ENCODE results near the gene RTCB. TPM values are rescaled to one million over a fixed set of nuclear protein-coding genes. Genes with fewer than 3 reads are reported as not detected.

RTCB gene
- 44.5 TPM for total RNA-seq

DNA sequence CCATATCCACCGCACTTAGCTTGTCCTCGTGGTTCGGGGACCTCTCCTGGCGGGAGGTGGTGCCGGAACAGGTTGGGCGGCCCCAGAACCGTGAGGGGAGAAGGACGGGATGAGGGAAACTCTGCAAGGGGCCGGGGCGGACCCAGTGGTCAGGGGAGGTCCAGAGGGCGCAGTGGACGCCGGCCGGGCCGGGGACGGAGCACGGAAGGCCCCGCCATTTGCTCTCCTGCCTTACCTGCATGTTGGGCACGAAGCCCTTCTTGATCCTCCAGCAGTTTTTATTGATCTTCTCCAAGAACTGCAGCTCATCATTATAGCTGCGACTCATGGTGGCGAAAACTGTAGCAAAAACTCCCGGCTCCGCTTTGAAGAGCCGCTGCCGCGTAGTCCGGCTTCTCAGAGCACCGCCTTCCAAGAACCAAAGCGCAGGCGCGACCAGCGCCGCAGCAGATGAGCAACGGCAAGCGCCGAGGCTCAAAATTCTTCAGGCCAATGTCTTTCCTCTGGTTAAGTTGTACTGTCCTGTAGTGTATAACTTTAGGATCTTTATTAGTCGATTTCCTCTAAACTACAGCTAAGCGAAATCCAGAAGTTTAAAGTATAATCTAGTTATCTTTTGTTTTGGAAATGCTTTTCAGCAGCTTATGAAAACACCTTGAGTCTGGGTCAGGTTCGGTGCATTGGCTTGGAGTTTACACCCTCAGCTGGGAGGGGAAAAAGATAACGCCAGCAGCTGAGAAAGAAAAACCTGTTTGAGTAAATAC, at the start of gene RTCB:
RTCB (minus strand) TSS at position 419 of the 764 bp plus-strand sequence; CDS start at position 328, 91 bp downstream.
- ATAC-seq, result peak; percentile 88
- DNase-seq (ENCODE audit: low spot score), result peak; percentile 94

DNA sequence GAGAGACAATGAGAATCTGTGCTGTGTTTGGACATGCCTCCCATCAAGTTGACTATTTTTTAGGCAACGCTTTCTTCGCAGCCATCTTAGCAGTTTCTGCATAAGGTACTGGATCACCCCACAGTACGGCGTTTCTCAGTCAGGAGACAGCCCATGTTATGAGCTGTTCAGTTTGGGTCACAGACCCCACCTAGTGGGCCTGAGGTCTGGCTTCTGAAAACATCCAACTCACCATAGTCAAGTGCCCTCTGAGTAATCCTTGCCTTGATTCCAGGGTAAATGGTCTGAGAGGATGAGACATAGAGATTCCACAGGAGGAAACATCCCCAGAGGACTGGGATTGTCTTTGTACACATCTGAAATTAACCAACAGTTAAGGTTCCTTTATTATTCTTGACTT, 45.0 kb upstream of the RTCB start:
- no peak for ATAC-seq
- DNase-seq (ENCODE audit: low spot score), result no peak

- ATAC-seq, result no peak
These were observed 36.9 kb upstream of the RTCB start for GRCh38 chr22:32448980-32449379.

DNA sequence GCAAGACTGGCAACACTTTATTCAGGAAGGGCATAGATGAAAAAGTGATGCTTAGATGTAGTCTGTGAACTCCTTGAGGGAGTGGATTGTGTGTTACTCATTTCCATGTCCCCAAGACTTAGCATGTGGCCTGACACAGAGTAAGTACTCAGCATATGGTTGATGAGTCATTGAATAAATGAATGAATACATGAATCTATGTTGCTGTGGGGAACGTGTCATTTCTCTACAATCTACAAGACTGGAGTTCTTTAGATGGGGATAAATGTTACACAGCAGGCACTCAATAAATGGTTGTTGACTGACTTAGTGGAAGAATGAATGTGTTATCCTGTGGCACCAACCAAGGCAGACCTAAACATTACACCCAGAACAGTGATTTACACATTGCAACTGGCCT, 34.3 kb upstream of the RTCB start:
- ATAC-seq, result no peak

More at GRCh38 chr22:32448980-32449379, 36.9 kb upstream of the RTCB start:
- DNase-seq (ENCODE audit: low spot score), result no peak

DNA sequence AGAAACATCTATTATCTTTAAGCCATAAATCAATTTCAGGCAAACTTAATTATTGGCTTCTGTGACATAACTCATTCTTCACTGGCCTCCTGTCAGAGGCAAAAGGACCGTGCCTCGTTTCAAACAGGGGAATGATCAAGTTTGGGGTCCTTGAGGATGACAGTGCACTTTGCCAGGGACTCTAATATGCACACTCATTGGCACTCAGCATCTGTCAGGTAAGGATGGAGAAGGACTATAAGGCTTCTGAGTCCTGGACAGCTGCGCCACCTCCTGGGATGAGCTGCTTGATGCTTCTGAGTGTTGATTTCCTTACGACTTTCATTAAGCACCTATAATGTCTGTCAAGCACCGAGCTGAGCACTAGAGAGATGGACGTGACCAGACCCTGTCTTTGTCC, 32.0 kb upstream of the RTCB start:
- no peak for DNase-seq (ENCODE audit: low spot score)
- peak; percentile 76 for ATAC-seq

More for the DNA sequence above, 34.3 kb upstream of the RTCB start:
- no peak for DNase-seq (ENCODE audit: low spot score)

- DNase-seq (ENCODE audit: low spot score), result no peak
- ATAC-seq, result no peak
These were observed 18.3 kb upstream of the RTCB start for GRCh38 chr22:32430352-32430751.

GRCh38 chr22:32426881-32427280, 14.8 kb upstream of the RTCB start:
- no peak for DNase-seq (ENCODE audit: low spot score)
- ATAC-seq, result peak; percentile 64

- ATAC-seq (no peak), DNase-seq (ENCODE audit: low spot score) (no peak)
These were observed 11.6 kb upstream of the RTCB start for GRCh38 chr22:32423664-32424063.

DNA sequence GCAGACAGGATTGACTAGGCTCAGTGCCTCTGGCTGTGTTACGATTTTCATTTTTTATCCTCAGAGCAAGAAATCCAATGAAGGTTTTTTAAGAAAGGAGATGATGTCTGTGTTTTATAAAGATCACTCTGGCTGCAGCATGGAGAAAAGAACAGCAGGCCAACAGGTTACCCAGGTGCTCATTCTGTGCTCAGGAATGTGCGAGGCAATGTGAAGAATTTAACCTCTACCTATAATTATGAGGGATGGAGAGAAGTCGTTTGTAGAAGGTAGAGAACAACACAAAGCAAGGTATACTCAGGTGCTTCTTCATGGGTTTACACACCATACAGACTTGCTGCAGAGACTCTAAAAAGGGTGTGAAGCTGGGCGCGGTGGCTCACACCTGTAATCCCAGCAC, 10.0 kb upstream of the RTCB start:
- ATAC-seq (no peak), DNase-seq (ENCODE audit: low spot score) (no peak)

DNA sequence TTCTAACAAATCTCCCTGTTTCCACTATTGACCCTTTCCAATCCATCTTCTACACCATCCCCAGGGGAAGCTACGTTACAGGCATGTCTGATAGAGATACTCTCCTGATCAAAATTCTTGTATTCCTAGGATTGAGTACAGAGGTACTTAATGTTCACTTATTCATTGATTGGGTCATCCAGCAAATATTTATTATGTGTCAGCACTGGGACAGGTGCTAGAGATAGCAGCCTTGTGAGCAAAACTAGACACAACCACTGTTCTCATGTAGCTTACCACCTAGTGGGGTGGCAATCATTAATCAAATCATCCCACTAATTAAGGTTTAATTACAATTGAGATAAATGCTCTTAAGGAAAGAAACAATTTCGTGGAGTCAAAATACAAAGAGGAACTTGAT, 9.4 kb upstream of the RTCB start:
- no peak for DNase-seq (ENCODE audit: low spot score)
- ATAC-seq, result peak; percentile 69

GRCh38 chr22:32417906-32418305, 5.9 kb upstream of the RTCB start:
- ATAC-seq (no peak), DNase-seq (ENCODE audit: low spot score) (no peak)

GRCh38 chr22:32416556-32417085, 4.6 kb upstream of the RTCB start:
- ATAC-seq (no peak), DNase-seq (ENCODE audit: low spot score) (no peak)

DNA sequence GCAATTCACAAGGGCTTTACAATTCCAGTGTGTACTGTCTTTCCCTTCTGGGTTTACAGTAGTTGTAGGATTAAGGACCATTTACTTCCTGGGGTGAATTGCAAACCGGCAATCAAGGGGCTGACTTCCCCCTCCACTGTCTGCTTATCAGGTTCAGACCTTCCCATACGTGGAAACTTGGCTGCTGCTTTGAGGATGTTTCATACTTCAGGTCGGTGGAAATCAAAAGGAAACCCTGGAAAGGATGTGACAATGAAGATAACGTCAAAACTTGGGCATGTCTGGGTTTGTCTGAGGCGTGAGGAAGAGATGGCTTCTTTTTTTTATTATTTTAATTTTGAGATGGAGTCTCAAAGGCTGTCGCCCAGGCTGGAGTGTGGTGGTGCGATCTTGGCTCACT, 2.1 kb upstream of the RTCB start:
- ATAC-seq (no peak), DNase-seq (ENCODE audit: low spot score) (no peak)

GRCh38 chr22:32413719-32414118, 1.7 kb upstream of the RTCB start:
- ATAC-seq, result peak; percentile 43
- no peak for DNase-seq (ENCODE audit: low spot score)

DNA sequence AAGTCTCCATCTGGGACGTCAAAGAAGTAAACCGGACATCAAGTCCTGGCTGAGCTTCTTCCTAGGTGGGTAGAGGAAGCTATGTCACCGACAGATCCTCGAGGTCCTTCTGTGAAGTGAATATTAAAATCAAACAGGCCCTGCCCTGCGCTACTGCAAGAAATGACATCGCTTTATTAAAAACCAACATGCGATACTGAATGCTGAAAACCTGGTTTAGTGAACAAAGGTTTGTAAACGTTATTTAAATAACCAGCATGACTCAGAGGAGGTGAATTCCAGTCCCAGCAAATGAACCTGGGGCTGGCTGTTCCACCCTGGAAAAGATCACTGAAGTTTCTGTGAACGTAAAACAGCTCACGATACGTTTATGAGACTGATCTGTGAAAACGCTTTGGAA, 645 bp downstream of the RTCB start:
- no peak for DNase-seq (ENCODE audit: low spot score)
- ATAC-seq, result peak; percentile 15

- ATAC-seq (no peak), DNase-seq (ENCODE audit: low spot score) (no peak)
These were observed 1.6 kb downstream of the RTCB start for GRCh38 chr22:32410459-32410858.

GRCh38 chr22:32409977-32410376, 2.1 kb downstream of the RTCB start:
- DNase-seq (ENCODE audit: low spot score) (no peak), ATAC-seq (no peak)

GRCh38 chr22:32407936-32408335, 4.1 kb downstream of the RTCB start:
- DNase-seq (ENCODE audit: low spot score) (no peak), ATAC-seq (no peak)

- no peak for DNase-seq (ENCODE audit: low spot score)
- no peak for ATAC-seq
These were observed 4.7 kb downstream of the RTCB start for GRCh38 chr22:32407312-32407711.

DNA sequence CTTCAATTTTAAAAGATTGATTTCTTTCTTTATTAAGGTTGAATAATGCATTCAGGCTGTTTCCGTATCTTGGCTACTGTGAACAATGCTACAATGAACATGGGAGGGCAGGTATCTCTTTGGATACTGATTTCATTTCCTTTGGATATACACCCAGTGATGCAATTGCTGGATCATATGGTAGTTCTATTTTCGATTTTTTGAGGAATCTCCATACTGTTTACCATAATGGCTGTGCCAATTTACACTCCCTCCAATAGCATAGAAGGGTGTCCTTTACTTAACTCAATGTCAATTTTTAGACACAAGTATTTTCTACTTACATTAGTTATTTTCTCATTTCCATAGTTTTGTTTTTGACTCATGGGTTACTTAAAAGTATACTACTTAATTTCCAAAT, 8.0 kb downstream of the RTCB start:
- no peak for DNase-seq (ENCODE audit: low spot score)
- no peak for ATAC-seq

DNA sequence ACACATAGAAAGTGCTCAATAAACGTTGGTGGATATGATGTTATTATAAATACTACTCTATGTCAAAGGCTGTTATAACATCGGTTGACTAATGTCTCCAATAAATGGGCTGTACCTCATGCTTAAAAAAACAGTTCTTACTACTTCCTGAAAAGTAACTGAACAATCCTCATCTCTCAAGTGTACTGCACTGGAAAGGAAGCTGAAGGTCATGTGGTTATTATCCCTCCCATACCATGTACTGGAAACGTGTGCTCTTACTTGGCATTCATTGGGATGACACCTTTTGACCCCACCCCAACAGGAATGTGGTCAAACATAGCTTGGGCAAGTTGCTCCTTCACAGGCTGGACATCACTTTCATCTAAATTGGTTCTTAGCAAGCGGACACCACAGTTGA, 10.6 kb downstream of the RTCB start:
- DNase-seq (ENCODE audit: low spot score) (no peak), ATAC-seq (no peak)

- ATAC-seq, result no peak
- DNase-seq (ENCODE audit: low spot score), result no peak
These were observed 15.3 kb downstream of the RTCB start for GRCh38 chr22:32396746-32397145.

- no peak for ATAC-seq
- no peak for DNase-seq (ENCODE audit: low spot score)
These were observed 15.8 kb downstream of the RTCB start for GRCh38 chr22:32396255-32396654.
